Left ventricle myocardium inferior (tissue), 1 donor: Measurements from ENCODE around the gene XIRP2. TPM values are rescaled to one million over a fixed set of nuclear protein-coding genes. Genes with fewer than 3 reads are reported as not detected.

ENCODE experiments used
- DNase-seq: peaks from one replicate; pipeline ENCODE4 v3.0.0-alpha.2; 2020
- H3K27ac ChIP-seq: fragments of 200-600 bp; replicated peaks from 2 replicates; pipeline ENCODE4 v1.8.0; 2021
- H3K27me3 ChIP-seq: fragments of 200-600 bp; 2 replicates; pipeline ENCODE4 v1.8.0; 2021; ENCODE audit warnings: low read depth
- H3K36me3 ChIP-seq: fragments of 200-600 bp; 2 replicates; pipeline ENCODE4 v1.8.0; 2021
- H3K4me1 ChIP-seq: fragments of 200-600 bp; 2 replicates; pipeline ENCODE4 v1.8.0; 2021
- H3K4me3 ChIP-seq: fragments of 200-600 bp; 2 replicates; pipeline ENCODE4 v1.8.0; 2021; ENCODE audit warnings: mild to moderate bottlenecking, moderate library complexity
- H3K9me3 ChIP-seq: fragments of 200-600 bp; replicated peaks from 2 replicates; pipeline ENCODE4 v1.8.0; 2021
- CTCF ChIP-seq: fragments of 200-600 bp; IDR thresholded peaks from 2 replicates; pipeline ENCODE4 v1.8.0; 2021; ENCODE audit warnings: antibody characterized with exemption, mild to moderate bottlenecking, borderline replicate concordance
- intact Hi-C: fragments of 100-400 bp; cut with micrococcal nuclease; formaldehyde crosslinking; loops from one replicate; pipeline ENCODE4 v1.11.0; 2022
- total RNA-seq: library from RNA; stranded (reverse); fragmentation: NEBNext Ultra II Directional; extraction: Animal tissue kit (Norgen Biotek cat#: 25700); gene quantifications from one replicate; pipeline ENCODE4 v1.2.1, GENCODE V29; 2021
- donor health status: DM: no; HTN: yes; CAD: no; lungs with severe emphysema.

XIRP2 gene
- total RNA-seq, 1 donor from 2014 or later = 364 TPM

- Histone ChIP-seq H3K4me1 (no peaks in the 10 kb centered on the region), H3K9me3 (no peaks in the 10 kb centered on the region), H3K27me3 (no peaks in the 10 kb centered on the region), H3K4me3 (no peak overlapping the region), H3K36me3 (no peaks in the 10 kb centered on the region), H3K27ac (no peak overlapping the region)
- DNase-seq = no peak
- intact Hi-C loops = no loop called here
- TF ChIP-seq CTCF = no peak
Measured at GRCh38 chr2:166867874-166868514, 20.3 kb upstream of the XIRP2 start.

GRCh38 chr2:166870346-166870745, 17.9 kb upstream of the XIRP2 start:
- H3K9me3 ChIP-seq = no peaks in the 10 kb centered on the region
- no peak overlapping the region for H3K4me3 ChIP-seq
- no peaks in the 10 kb centered on the region for H3K4me1 ChIP-seq
- H3K27me3 ChIP-seq = no peaks in the 10 kb centered on the region
- no peak for DNase-seq
- TF ChIP-seq CTCF = no peak
- intact Hi-C loops = no loop called here
- H3K27ac ChIP-seq = no peak overlapping the region
- no peaks in the 10 kb centered on the region for H3K36me3 ChIP-seq

- intact Hi-C loops = no loop called here
- H3K4me1 ChIP-seq = no peaks in the 10 kb centered on the region
- no peak overlapping the region for H3K27ac ChIP-seq
- H3K4me3 ChIP-seq = no peak overlapping the region
- TF ChIP-seq CTCF = no peak
- no peaks in the 10 kb centered on the region for H3K36me3 ChIP-seq
- no peaks in the 10 kb centered on the region for H3K27me3 ChIP-seq
- H3K9me3 ChIP-seq = no peaks in the 10 kb centered on the region
- no peak for DNase-seq
Measured at GRCh38 chr2:166881177-166881576, 7.1 kb upstream of the XIRP2 start.

GRCh38 chr2:166882851-166883250, 5.4 kb upstream of the XIRP2 start:
- DNase-seq = no peak
- no peaks in the 10 kb centered on the region for H3K27me3 ChIP-seq
- intact Hi-C loops = no loop called here
- no peaks in the 10 kb centered on the region for H3K4me1 ChIP-seq
- H3K4me3 ChIP-seq = no peak overlapping the region
- H3K9me3 ChIP-seq = no peaks in the 10 kb centered on the region
- H3K27ac ChIP-seq = no peak overlapping the region
- no peak for TF ChIP-seq CTCF
- no peaks in the 10 kb centered on the region for H3K36me3 ChIP-seq

- DNase-seq = no peak
- H3K9me3 ChIP-seq = no peaks in the 10 kb centered on the region
- no peaks in the 10 kb centered on the region for H3K36me3 ChIP-seq
- no peaks in the 10 kb centered on the region for H3K27me3 ChIP-seq
- TF ChIP-seq CTCF = no peak
- no peak overlapping the region for H3K4me3 ChIP-seq
- no peak overlapping the region for H3K27ac ChIP-seq
- no peaks in the 10 kb centered on the region for H3K4me1 ChIP-seq
- intact Hi-C loops = no loop called here
Measured at GRCh38 chr2:166891727-166892126, 3.4 kb downstream of the XIRP2 start.
